GM12878 (cell line): Measurements from ENCODE around the gene CYREN. TPM values are rescaled to one million over a fixed set of nuclear protein-coding genes. Genes with fewer than 3 reads are reported as not detected.
"Not testable (repeated sequence)": the region's sequence is repeated elsewhere in the genome, so short reads cannot be mapped to it uniquely, and the experiment has no call there.

Experiments
- ATAC-seq: fragments of 200-7000 bp; cut with Tn5 transposase; 3 replicates; pipeline ENCODE4 v1.9.1; 2020; ENCODE audit warnings: mild to moderate bottlenecking, moderate library complexity
- BruUV-seq: library from RNA; stranded (reverse); fragments of 400-500 nt; replicated peaks from 2 replicates; lab custom pipeline; 2021; lab: Mats Ljungman, UMichigan
- CTCF ChIA-PET: fragments of 300-600 bp; sonication (Branson Sonifier 250); formaldehyde crosslinking; extraction: SDS; loops from one replicate; lab custom pipeline; 2021; ENCODE audit warnings: inconsistent platforms; lab: Yijun Ruan, JAX
- POLR2A ChIA-PET: fragments of 350-600 bp; formaldehyde crosslinking; extraction: SDS; loops from one replicate; lab custom pipeline; 2021; ENCODE audit warnings: inconsistent platforms; lab: Charles Lee
- RAD21 ChIA-PET: fragments of 300-600 bp; sonication (Branson Sonifier 250); formaldehyde crosslinking; loops from one replicate; lab custom pipeline; 2023; ENCODE audit warnings: antibody characterized with exemption; ENCODE audit not compliant: unreplicated experiment; lab: Charles Lee
- SMC1A ChIA-PET: fragments of 300-600 bp; sonication (Branson Sonifier 250); formaldehyde crosslinking; loops from one replicate; lab custom pipeline; 2023; ENCODE audit not compliant: unreplicated experiment, uncharacterized antibody; lab: Charles Lee
- DNase-seq: peaks from one replicate; pipeline ENCODE4 v3.0.0-alpha.2; 2011; ENCODE audit warnings: low read depth, low spot score
- FAIRE-seq: peaks from 3 replicates; lab custom pipeline; 2011; peaks lifted over from hg19 to GRCh38; lab: Jason Lieb, UNC
- H2AFZ ChIP-seq: 2 replicates; pipeline ENCODE4 v1.6.0; 2011; ENCODE audit warnings: low read depth, low read length, control low read depth; ENCODE audit not compliant: control insufficient read depth
- H3K27ac ChIP-seq: 2 replicates; pipeline ENCODE4 v1.5.1; 2011; ENCODE audit warnings: control low read depth; ENCODE audit not compliant: control insufficient read depth, insufficient read depth
- H3K27me3 ChIP-seq, 2 experiments: replicated peaks in 1 of 2; 2 replicates each; pipeline versions ENCODE4 v1.6.0 to v1.6.1; 2011; ENCODE audit warnings: low read length in 1 of 2; ENCODE audit not compliant: control insufficient read depth in 2 of 2, insufficient read depth in 2 of 2
- H3K36me3 ChIP-seq, 2 experiments: 2 replicates each; pipeline ENCODE4 v1.5.1; 2011; ENCODE audit warnings: low read length in 1 of 2; ENCODE audit not compliant: control insufficient read depth in 2 of 2, insufficient read depth in 2 of 2
- H3K4me1 ChIP-seq: 2 replicates; pipeline ENCODE4 v1.6.1; 2011; ENCODE audit warnings: mild to moderate bottlenecking, low read length, moderate library complexity, mixed read lengths; ENCODE audit not compliant: control insufficient read depth, insufficient read depth
- H3K4me2 ChIP-seq: 2 replicates; pipeline ENCODE4 v1.6.0; 2011; ENCODE audit warnings: control low read depth; ENCODE audit not compliant: control insufficient read depth, insufficient read depth
- H3K4me3 ChIP-seq: fragments of 200-600 bp; sonication (generic); 2 replicates; pipeline ENCODE4 v1.5.1; 2016
- H3K79me2 ChIP-seq: 2 replicates; pipeline ENCODE4 v1.6.0; 2011; ENCODE audit warnings: low read length; ENCODE audit not compliant: control insufficient read depth, insufficient read depth
- H3K9ac ChIP-seq: 2 replicates; pipeline ENCODE4 v1.8.0; 2011; ENCODE audit warnings: low read length, control low read depth, mixed read lengths; ENCODE audit not compliant: control insufficient read depth, insufficient read depth
- H3K9me3 ChIP-seq: replicated peaks from 3 replicates; pipeline ENCODE4 v1.5.1; 2011; ENCODE audit warnings: mild to moderate bottlenecking, low read length; ENCODE audit not compliant: control insufficient read depth, insufficient read depth
- H4K20me1 ChIP-seq: 2 replicates; pipeline ENCODE4 v1.6.0; 2011; ENCODE audit not compliant: control insufficient read depth, insufficient read depth
- BRCA1 ChIP-seq: IDR thresholded peaks from 2 replicates; pipeline ENCODE4 v1.6.1; 2011; ENCODE audit warnings: low read depth, low read length, improper control_type of control experiment
- DPF2 ChIP-seq: fragments of 450-650 bp; IDR thresholded peaks from 2 replicates; pipeline ENCODE4 v1.6.1; 2017; ENCODE audit warnings: mild to moderate bottlenecking
- EED ChIP-seq: sonication (generic); IDR thresholded peaks from 2 replicates; pipeline ENCODE4 v1.6.1; 2016; ENCODE audit warnings: antibody characterized with exemption, low read depth
- MYC ChIP-seq: IDR thresholded peaks from 2 replicates; pipeline ENCODE4 v1.6.1; 2011; ENCODE audit warnings: mild to moderate bottlenecking, low read length, moderate library complexity, inconsistent platforms; ENCODE audit not compliant: insufficient read depth, insufficient replicate concordance, insufficient read length, severe bottlenecking
- SUZ12 ChIP-seq: fragments of 200-600 bp; sonication (generic); IDR thresholded peaks from one replicate; pipeline ENCODE4 v1.6.1; 2018; ENCODE audit warnings: antibody characterized with exemption, mild to moderate bottlenecking; ENCODE audit not compliant: unreplicated experiment
- WRNIP1 ChIP-seq: IDR thresholded peaks from 2 replicates; pipeline ENCODE4 v1.6.1; 2011; ENCODE audit warnings: low read depth, low read length, improper control_type of control experiment, borderline replicate concordance
- ZBTB40 ChIP-seq: fragments of 450-650 bp; IDR thresholded peaks from 2 replicates; pipeline ENCODE4 v1.6.1; 2016; ENCODE audit warnings: mild to moderate bottlenecking, moderate library complexity, borderline replicate concordance
- ZNF622 ChIP-seq: fragments of 450-650 bp; IDR thresholded peaks from 2 replicates; pipeline ENCODE4 v1.6.1; 2017; ENCODE audit warnings: mild to moderate bottlenecking, inconsistent platforms
- WGBS: methylation state at CpG from one replicate; pipeline ENCODE4 v1.1.6; 2016; ENCODE audit warnings: low lambda C conversion rate; ENCODE audit not compliant: insufficient replicate concordance, insufficient coverage; ENCODE audit errors: missing lambda C conversion rate; 5-methylcytosine and 5-hydroxymethylcytosine counted together
- in situ Hi-C: fragments of 300-500 bp; cut with MboI; formaldehyde crosslinking; loops from 9 replicates; pipeline ENCODE4 v1.14.3; 2018; ENCODE audit warnings: mixed read lengths
- intact Hi-C: fragments of 100-400 bp; cut with micrococcal nuclease; formaldehyde crosslinking; loops from one replicate; pipeline ENCODE4 v1.14.2; 2022; ENCODE audit not compliant: unreplicated experiment
- polyA plus RNA-seq, 11 experiments: library from polyadenylated mRNA; depleted of rRNA in 4 of 11; unstranded in 6 of 11; stranded (reverse) in 5 of 11; fragments of >200 nt; fragmentation: Nextera tagmentation in 4 of 11; fragmentation: Illumina TruSeq in 1 of 11; extraction: Ambion mirVana in 4 of 11; extraction: Trizol in 1 of 11; gene quantifications; 1 replicate in 1 of 11; 2 replicates in 10 of 11; pipeline versions ENCODE4 v1.2.1 to v1.2.3, GENCODE V29; 2011 to 2016; ENCODE audit warnings: inconsistent platforms in 2 of 11, missing spikeins in 2 of 11, low read depth in 1 of 11
- total RNA-seq, 4 experiments: library from RNA; depleted of rRNA in 3 of 4; stranded (reverse); fragments of >200 nt in 3 of 4; fragmentation: Illumina TruSeq in 1 of 4; extraction: Trizol in 1 of 4; gene quantifications; 2 replicates each; pipeline versions ENCODE4 v1.2.1 to v1.2.3, GENCODE V29; 2013 to 2021
- TF ChIP-seq, protein P1 (sequence below): IDR thresholded peaks from 2 replicates; pipeline ENCODE4 v1.6.1; 2012; ENCODE audit warnings: mild to moderate bottlenecking, low read depth, low read length

The CYREN gene
- total and polyA plus RNA-seq, 10 of the 15 experiments (the other 5 are each of a cell fraction or from before 2014, with no cell fraction given): 8.7 to 64.3 (median 55.7) TPM

DNA sequence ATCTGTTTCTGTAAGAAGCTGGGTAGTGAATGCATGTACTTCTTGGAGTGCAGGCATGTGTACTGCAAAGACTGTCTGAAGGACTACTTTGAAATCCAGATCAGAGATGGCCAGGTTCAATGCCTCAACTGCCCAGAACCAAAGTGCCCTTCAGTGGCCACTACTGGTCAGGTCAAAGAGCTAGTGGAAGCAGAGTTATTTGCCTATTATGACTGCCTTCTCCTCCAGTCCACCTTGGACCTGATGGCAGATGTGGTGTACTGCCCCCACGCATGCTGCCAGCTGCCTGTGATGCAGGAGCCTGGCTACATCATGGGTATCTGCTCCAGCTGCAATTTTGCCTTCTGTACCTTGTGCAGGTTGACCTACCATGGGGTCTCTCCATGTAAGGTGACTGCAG lies 41.6 kb downstream of the CYREN start:
- ChIA-PET RAD21 (interaction anchor here (0.6 kb wide), 1 partner anchor 24 kb away, joined by 4 read pairs; no protein-coding TSS in a partner anchor), POLR2A (no interaction called here), SMC1A (interaction anchor here (1.2 to 1.4 kb wide), 2 partner anchors 14 to 50 kb away, joined by 3 to 4 read pairs; no protein-coding TSS in a partner anchor), CTCF (no interaction called here)
- Histone ChIP-seq H3K27ac (no peak overlapping the region), H3K9me3 (peaks cover 2% of the 10 kb centered on the region; the same call in 1 of the 3 replicates), H3K27me3 (no peaks in the 10 kb centered on the region), H3K9ac (no peak overlapping the region), H3K36me3 (no peaks in the 10 kb centered on the region), H3K4me1 (no peaks in the 10 kb centered on the region), H4K20me1 (no peaks in the 10 kb centered on the region), H3K4me2 (no peak overlapping the region), H2AFZ (no peak overlapping the region), H3K4me3 (no peak overlapping the region), H3K79me2 (no peaks in the 10 kb centered on the region)
- DNase-seq: no peak
- WGBS: 50% methylated on average over 1 of the region's 1 CpG
- no peak for ATAC-seq
- no peak for FAIRE-seq
- intact Hi-C loops: no loop called here
- BruUV-seq: no TSS peak
- TF ChIP-seq WRNIP1: no peak
- no peak for TF ChIP-seq DPF2
- TF ChIP-seq EED: no peak
- no peak for TF ChIP-seq ZBTB40
- TF ChIP-seq, protein P1, sequence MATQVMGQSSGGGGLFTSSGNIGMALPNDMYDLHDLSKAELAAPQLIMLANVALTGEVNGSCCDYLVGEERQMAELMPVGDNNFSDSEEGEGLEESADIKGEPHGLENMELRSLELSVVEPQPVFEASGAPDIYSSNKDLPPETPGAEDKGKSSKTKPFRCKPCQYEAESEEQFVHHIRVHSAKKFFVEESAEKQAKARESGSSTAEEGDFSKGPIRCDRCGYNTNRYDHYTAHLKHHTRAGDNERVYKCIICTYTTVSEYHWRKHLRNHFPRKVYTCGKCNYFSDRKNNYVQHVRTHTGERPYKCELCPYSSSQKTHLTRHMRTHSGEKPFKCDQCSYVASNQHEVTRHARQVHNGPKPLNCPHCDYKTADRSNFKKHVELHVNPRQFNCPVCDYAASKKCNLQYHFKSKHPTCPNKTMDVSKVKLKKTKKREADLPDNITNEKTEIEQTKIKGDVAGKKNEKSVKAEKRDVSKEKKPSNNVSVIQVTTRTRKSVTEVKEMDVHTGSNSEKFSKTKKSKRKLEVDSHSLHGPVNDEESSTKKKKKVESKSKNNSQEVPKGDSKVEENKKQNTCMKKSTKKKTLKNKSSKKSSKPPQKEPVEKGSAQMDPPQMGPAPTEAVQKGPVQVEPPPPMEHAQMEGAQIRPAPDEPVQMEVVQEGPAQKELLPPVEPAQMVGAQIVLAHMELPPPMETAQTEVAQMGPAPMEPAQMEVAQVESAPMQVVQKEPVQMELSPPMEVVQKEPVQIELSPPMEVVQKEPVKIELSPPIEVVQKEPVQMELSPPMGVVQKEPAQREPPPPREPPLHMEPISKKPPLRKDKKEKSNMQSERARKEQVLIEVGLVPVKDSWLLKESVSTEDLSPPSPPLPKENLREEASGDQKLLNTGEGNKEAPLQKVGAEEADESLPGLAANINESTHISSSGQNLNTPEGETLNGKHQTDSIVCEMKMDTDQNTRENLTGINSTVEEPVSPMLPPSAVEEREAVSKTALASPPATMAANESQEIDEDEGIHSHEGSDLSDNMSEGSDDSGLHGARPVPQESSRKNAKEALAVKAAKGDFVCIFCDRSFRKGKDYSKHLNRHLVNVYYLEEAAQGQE: no peak
- no peak for TF ChIP-seq BRCA1
- TF ChIP-seq ZNF622: no peak
- TF ChIP-seq SUZ12: no peak
- TF ChIP-seq MYC: no peak
- in situ Hi-C loops: no loop called here

DNA sequence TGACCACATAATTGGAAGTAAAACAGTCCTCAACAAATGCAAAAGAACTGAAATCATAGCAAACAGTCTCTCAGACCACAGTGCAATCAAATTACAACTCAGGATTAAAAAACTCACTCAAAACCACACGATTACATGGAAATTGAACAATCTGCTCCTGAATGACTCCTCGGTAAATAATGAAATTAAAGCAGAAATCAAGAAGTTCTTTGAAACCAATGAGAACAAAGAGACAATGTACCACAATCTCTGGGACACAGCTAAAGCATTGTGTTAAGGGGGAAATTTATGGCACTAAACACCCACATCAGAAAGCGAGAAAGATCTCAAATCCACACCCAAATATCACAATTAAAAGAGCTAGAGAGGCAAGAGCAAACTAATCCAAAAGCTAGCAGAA lies 45.9 kb downstream of the CYREN start:
- FAIRE-seq, POLR2A ChIA-PET, H3K4me3 ChIP-seq, H3K9me3 ChIP-seq, DNase-seq, RAD21 ChIA-PET, H3K27ac ChIP-seq, H3K4me1 ChIP-seq, intact Hi-C loops, H3K4me2 ChIP-seq, H3K9ac ChIP-seq, H3K36me3 ChIP-seq, ATAC-seq, H2AFZ ChIP-seq, in situ Hi-C loops, H4K20me1 ChIP-seq, BruUV-seq, H3K79me2 ChIP-seq, H3K27me3 ChIP-seq: not testable (repeated sequence)
- ChIA-PET CTCF (interaction anchor here (1.1 kb wide), 1 partner anchor 128 kb away, joined by 3 read pairs; no protein-coding TSS in a partner anchor), SMC1A (interaction anchor here (0.8 to 1.3 kb wide), 2 partner anchors 9 to 70 kb away, joined by 3 read pairs; no protein-coding TSS in a partner anchor)
- 87% methylated on average over 3 of the region's 3 CpGs for WGBS
